Mucosa of rectum (tissue), 2 donors: ENCODE measurements around the gene TMBIM6.
"Not testable (repeated sequence)": the region's sequence is repeated elsewhere in the genome, so short reads cannot be mapped to it uniquely, and the experiment has no call there.

ENCODE experiments used
- H3K27ac ChIP-seq, 2 donors: one replicate each; pipeline ENCODE4 v1.7.0; 2013; ENCODE audit warnings: inconsistent platforms in 2 of 2, low read depth in 2 of 2, low read length in 2 of 2
- H3K27me3 ChIP-seq, 2 donors: one replicate each; pipeline ENCODE4 v1.7.0; 2013; ENCODE audit warnings: low read length in 2 of 2; ENCODE audit not compliant: control insufficient read depth in 2 of 2, insufficient read depth in 2 of 2
- H3K36me3 ChIP-seq, 2 donors: one replicate each; pipeline ENCODE4 v1.7.0; 2013; ENCODE audit warnings: low read length in 2 of 2; ENCODE audit not compliant: control insufficient read depth in 2 of 2, insufficient read depth in 2 of 2
- H3K4me1 ChIP-seq, 2 donors: one replicate each; pipeline ENCODE4 v1.7.0; 2013; ENCODE audit warnings: low read length in 2 of 2, mild to moderate bottlenecking in 1 of 2; ENCODE audit not compliant: control insufficient read depth in 2 of 2, insufficient read depth in 2 of 2
- H3K4me3 ChIP-seq, 2 donors: one replicate each; pipeline ENCODE4 v1.7.0; 2013; ENCODE audit warnings: low read length in 2 of 2
- H3K9ac ChIP-seq, 2 donors: one replicate each; pipeline ENCODE4 v1.7.0; 2013; ENCODE audit warnings: low read length in 2 of 2, low read depth in 1 of 2, mild to moderate bottlenecking in 1 of 2
- H3K9me3 ChIP-seq, 2 donors: one replicate each; pipeline ENCODE4 v1.7.0; 2013; ENCODE audit warnings: low read length in 2 of 2; ENCODE audit not compliant: control insufficient read depth in 2 of 2
- donor health status: healthy.
- donor health status: Normal muscosa, but diverticular disease.

The TMBIM6 gene

GRCh38 chr12:49705479-49706134 lies 35.8 kb upstream of the TMBIM6 start:
- no peaks in the 10 kb centered on the region for H3K9me3 ChIP-seq
- no peaks in the 10 kb centered on the region for H3K36me3 ChIP-seq
- peaks cover 0 to 11% of the 10 kb centered on the region in 2 donors for H3K4me1 ChIP-seq
- peak overlapping the region; percentile 65 to 77 for H3K4me3 ChIP-seq
- H3K27me3 ChIP-seq: peaks cover 0 to 6% of the 10 kb centered on the region in 2 donors
- H3K27ac ChIP-seq: no peak overlapping the region
- peak overlapping the region in 1 of 2 donors; percentile 14 for H3K9ac ChIP-seq

- H3K9ac ChIP-seq: peak overlapping the region; percentile 56 to 63
- H3K27me3 ChIP-seq: peaks cover 0 to 6% of the 10 kb centered on the region in 2 donors
- H3K4me1 ChIP-seq: peaks cover 0 to 11% of the 10 kb centered on the region in 2 donors
- H3K9me3 ChIP-seq: no peaks in the 10 kb centered on the region
- peak overlapping the region; percentile 65 to 77 for H3K4me3 ChIP-seq
- peak overlapping the region; percentile 63 to 79 for H3K27ac ChIP-seq
- H3K36me3 ChIP-seq: no peaks in the 10 kb centered on the region
These were observed 34.8 kb upstream of the TMBIM6 start for GRCh38 chr12:49706351-49707127.

GRCh38 chr12:49707128-49707811 lies 34.1 kb upstream of the TMBIM6 start, which contains the start of gene FMNL3:
TSS of gene FMNL3 (minus strand) at chr12:49707405. CDS start at chr12:49707180, 225 bp downstream.
- Histone ChIP-seq H3K36me3 (no peaks in the 10 kb centered on the region), H3K27ac (peak within 1 kb of the TSS; percentile 63 to 79), H3K4me3 (peak within 1 kb of the TSS; percentile 65 to 77), H3K4me1 (peaks cover 0 to 11% of the 10 kb centered on the region in 2 donors), H3K27me3 (peaks cover 0 to 6% of the 10 kb centered on the region in 2 donors), H3K9ac (peak within 1 kb of the TSS; percentile 56 to 63), H3K9me3 (no peaks in the 10 kb centered on the region)

- Histone ChIP-seq H3K4me3 (no peak overlapping the region), H3K9me3 (no peaks in the 10 kb centered on the region), H3K4me1 (peaks cover 0 to 10% of the 10 kb centered on the region in 2 donors), H3K9ac (no peak overlapping the region), H3K27ac (no peak overlapping the region), H3K27me3 (peaks cover 3 to 6% of the 10 kb centered on the region in 2 donors), H3K36me3 (no peaks in the 10 kb centered on the region)
These were observed 33.6 kb upstream of the TMBIM6 start for GRCh38 chr12:49707812-49708147.

- Histone ChIP-seq H3K9me3 (no peaks in the 10 kb centered on the region), H3K4me3 (no peak overlapping the region), H3K27ac (no peak overlapping the region), H3K36me3 (no peaks in the 10 kb centered on the region), H3K9ac (no peak overlapping the region), H3K27me3 (peaks cover 3 to 6% of the 10 kb centered on the region in 2 donors), H3K4me1 (peaks cover 0 to 3% of the 10 kb centered on the region in 2 donors)
These were observed 32.5 kb upstream of the TMBIM6 start for GRCh38 chr12:49708851-49709250.

- H3K4me3 ChIP-seq, H3K4me1 ChIP-seq, H3K9me3 ChIP-seq, H3K27ac ChIP-seq, H3K27me3 ChIP-seq, H3K36me3 ChIP-seq, H3K9ac ChIP-seq: not testable (repeated sequence)
These were observed 27.4 kb upstream of the TMBIM6 start for GRCh38 chr12:49713952-49714351.

GRCh38 chr12:49716553-49716952 lies 24.8 kb upstream of the TMBIM6 start:
- Histone ChIP-seq H3K9ac (no peak overlapping the region), H3K4me3 (no peak overlapping the region), H3K36me3 (no peaks in the 10 kb centered on the region), H3K27me3 (peaks cover 3 to 5% of the 10 kb centered on the region in 2 donors), H3K27ac (no peak overlapping the region), H3K9me3 (no peaks in the 10 kb centered on the region), H3K4me1 (no peaks in the 10 kb centered on the region)

- H3K27ac ChIP-seq, H3K36me3 ChIP-seq, H3K4me1 ChIP-seq, H3K9ac ChIP-seq, H3K9me3 ChIP-seq, H3K27me3 ChIP-seq, H3K4me3 ChIP-seq: not testable (repeated sequence)
These were observed 23.6 kb upstream of the TMBIM6 start for GRCh38 chr12:49717800-49718199.

GRCh38 chr12:49720214-49720613 lies 21.1 kb upstream of the TMBIM6 start:
- Histone ChIP-seq H3K9me3 (no peaks in the 10 kb centered on the region), H3K4me1 (no peaks in the 10 kb centered on the region), H3K36me3 (no peaks in the 10 kb centered on the region), H3K27me3 (peaks cover 0 to 5% of the 10 kb centered on the region in 2 donors), H3K27ac (no peak overlapping the region), H3K9ac (no peak overlapping the region), H3K4me3 (no peak overlapping the region)

- not testable (repeated sequence) for H3K9ac ChIP-seq, H3K4me1 ChIP-seq, H3K27ac ChIP-seq, H3K36me3 ChIP-seq, H3K27me3 ChIP-seq, H3K4me3 ChIP-seq, H3K9me3 ChIP-seq
These were observed 20.0 kb upstream of the TMBIM6 start for GRCh38 chr12:49721355-49721754.
